GM21515 (cell line): ENCODE results near the gene ELSPBP1.
"Not testable (repeated sequence)": the region's sequence is repeated elsewhere in the genome, so short reads cannot be mapped to it uniquely, and the experiment has no call there.

Experiments used
- ATAC-seq: cut with Tn5 transposase; IDR thresholded peaks from one replicate; pipeline ENCODE4 v1.9.1; 2021; ENCODE audit not compliant: unreplicated experiment

Gene ELSPBP1

DNA sequence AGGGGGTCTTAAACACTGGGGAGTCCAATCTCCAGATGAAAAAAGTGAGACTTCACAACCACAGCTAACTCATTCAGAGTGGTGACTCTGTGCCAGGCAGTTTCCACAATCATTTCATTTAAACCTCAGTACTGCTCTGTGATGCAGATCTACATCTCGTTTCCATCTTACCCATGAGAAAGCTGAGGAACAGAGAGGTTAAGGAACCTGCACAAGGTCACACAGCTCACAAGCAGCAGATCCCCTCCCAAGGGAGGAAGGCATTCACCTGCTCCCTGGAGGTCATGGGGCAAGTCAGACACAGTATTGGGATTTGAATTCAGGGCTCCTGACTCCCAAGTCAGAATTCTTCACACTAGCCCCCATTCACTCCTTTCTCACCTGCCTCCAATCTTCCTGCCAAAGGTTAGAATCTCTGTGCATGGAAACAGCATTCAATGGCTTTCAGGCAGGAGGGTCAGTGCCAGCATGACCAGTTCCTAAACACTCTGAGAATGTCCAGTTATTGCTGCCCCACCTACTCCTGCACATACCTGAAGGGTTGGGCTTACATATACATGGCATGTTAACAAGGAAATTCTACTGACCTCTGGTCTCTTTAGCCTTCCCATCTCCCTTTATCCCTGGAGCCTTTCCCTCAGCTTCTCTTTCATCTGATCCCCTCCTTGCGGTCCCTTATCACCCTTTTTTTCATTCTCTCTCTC lies 47.6 kb downstream of the ELSPBP1 start:
- no peak for ATAC-seq

DNA sequence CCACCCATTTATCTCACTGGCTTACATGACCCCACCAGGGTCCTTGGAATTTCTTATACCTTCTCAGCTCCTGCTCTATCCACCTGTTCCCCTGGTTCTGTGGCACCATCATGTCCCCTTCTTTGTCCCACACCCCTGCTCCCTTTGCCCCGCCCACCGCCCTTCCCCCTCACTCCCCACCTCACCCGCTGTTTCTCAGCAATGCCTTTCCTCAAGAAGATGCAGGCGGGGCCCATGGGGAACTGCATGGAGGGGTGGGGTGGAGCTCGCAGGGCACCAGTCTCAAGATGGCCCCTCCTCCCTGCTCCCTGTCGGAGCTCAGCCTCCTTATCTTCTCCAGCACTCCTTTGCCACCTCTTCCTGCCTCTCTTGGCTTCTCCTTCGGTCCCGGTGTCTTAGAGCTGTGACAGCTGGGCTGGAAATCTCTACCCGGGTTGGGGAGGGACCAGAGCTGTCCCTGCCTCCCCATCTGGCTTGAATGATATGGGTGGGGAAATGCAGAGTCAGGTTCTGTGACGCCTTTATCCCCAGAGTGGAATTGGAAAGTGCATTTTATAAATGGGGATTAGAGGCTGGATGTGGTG lies 49.3 kb downstream of the ELSPBP1 start, which contains the start of gene CABP5:
CABP5 (minus strand) TSS at position 405 of the 584 bp plus-strand sequence; CDS start at position 248, 157 bp downstream.
- ATAC-seq: no peak

DNA sequence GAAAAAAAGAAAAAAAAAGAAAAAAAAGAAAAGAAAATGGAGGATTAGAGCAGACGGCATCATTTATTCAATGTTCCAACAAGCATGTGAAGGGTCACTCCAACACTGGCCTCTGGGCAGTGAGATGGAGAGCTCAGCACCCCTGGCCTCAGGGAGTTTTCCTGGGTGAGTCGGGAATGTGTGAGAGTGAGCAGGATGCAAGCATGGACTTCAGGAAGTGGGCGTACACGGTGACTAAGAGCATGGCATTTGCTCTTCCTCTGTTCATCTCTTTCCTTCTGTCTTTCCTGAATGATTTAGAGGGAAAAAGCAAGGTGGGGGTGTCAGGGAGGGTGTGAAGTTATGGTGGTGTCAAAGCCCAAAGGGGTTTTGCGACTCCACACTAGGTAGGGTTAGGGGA lies 50.1 kb downstream of the ELSPBP1 start:
- no peak for ATAC-seq

- ATAC-seq: no peak
Measured at GRCh38 chr19:48051335-48052033, 57.1 kb downstream of the ELSPBP1 start.

DNA sequence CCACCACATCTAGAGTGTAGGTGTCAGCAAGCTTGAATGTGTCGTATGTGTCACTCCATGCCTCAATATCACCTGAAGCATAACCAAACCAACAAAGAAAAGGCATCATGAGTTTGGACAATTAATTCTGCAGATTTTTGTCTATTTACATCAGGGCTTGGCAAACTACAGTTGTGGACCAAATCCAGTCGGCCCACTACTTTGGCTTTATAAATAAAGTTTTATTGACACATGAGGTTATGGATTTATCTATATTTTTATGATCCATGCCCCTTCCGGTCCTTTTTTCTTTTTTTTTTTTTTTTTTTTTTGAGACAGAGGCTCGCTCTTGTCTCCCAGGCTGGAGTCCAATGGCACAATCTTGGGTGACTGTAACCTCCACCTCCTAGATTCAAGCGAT lies 58.6 kb downstream of the ELSPBP1 start:
- no peak for ATAC-seq

DNA sequence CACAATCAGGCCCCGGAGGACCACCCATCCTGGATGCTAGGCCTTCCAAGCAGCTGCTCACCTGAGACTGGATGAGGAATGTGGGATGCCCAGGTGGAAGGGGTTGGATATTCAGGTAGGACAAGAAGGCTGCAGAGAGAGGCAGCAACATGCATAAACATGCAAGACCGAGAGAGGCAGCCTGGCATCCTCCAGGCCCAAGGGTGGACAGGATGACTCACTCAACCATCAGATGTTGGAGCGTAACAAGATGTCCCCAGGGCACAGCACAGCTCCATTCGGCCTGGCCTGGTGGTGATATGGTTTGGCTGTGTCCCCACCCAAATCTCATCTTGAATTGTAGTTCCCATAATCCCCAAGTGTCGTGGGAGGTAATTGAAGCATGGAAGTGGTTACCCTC lies 59.4 kb downstream of the ELSPBP1 start:
- no peak for ATAC-seq

DNA sequence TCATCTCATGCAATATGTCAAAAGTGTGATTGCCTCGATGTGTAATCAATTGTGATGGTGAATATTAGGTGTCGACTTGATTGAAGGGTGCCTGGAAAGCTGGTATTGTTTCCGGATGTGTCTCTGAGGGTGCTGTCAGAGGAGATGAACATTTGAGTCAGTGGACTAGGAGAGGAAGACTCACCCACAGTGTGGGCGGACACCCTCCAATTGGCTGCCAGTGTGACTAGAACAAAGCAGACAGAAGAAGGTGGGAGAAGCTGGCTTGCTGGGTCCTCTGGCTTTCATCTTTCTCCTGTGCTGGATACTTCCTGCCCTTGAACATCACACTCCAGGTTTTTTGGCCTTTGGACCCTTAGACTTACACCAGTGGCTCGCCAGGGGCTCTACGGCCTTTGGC lies 64.9 kb downstream of the ELSPBP1 start:
- no peak for ATAC-seq

- no peak for ATAC-seq
Measured at GRCh38 chr19:48060381-48060780, 65.9 kb downstream of the ELSPBP1 start.

- no peak for ATAC-seq
Measured at GRCh38 chr19:48061401-48062344, 67.2 kb downstream of the ELSPBP1 start.

DNA sequence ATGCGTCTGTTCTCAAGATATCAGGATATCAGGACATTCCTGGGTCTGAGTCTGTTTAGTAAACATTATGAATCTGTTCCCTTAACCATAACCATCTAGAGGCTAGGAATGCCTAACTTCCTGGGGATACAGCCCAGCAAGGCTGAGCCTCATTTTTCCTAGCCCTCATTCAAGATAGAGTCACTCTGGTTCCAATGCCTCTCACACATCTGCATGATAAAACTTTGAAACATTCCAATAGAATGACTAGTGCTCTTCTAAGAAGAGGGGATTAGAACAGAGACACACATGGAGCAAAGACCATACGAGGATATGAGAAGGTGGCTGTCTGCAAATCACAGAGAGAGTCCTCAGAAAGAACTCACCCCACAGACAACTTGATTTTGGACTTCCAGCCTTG lies 70.1 kb downstream of the ELSPBP1 start:
- no peak for ATAC-seq

DNA sequence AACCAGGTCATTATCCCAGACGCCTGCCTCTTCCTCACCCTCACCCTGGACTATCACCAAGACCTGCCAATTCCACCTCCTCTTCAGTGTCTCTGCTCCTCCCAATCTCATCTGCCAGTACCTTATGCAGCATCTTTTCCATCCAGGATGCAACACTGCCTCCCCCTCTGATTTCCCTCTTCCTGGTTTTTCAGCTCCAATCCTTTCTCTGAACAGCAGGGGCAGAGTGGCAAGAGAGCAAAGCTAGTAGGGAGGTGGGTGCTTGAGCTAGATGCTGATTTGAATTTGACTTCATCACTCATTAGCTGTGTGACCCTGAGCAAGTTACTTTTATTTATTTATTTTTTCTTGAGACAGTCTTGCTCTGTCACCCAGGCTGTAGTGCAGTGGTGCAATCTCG lies 75.0 kb downstream of the ELSPBP1 start:
- no peak for ATAC-seq

DNA sequence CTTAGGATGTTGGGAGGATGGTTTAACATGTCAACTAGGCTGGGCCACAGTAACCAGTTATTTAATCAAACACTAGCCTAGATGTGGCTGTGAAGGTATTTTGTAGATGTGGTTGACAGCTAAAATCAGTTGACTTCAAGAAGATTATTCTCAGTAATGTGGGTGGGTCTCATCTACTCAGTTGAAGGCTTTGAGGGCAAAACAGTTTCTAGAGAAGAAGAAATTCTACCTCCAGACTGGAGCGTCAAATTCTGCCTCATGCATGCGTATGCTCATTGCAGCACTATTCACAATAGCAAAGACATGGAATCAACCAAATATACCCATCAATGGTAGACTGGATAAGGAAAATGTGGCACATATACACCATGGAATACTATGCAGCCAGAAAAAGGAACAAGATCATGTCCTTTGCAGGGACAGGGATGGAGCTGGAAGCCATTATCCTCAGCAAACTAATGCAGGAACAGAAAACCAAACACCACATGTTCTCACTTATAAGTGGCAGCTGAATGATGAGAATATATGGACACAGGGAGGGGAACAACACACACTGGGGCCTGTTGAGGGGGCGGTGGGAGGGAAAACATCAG lies 75.8 kb downstream of the ELSPBP1 start:
- ATAC-seq: not testable (repeated sequence)
